HEK293T (cell line): ENCODE data around the gene CKMT2.

Experiments
- CTCF ChIA-PET: fragments of 350-600 bp; formaldehyde crosslinking; extraction: SDS; loops from one replicate; lab custom pipeline; 2021; ENCODE audit warnings: antibody characterized with exemption, inconsistent platforms; lab: Yijun Ruan, JAX
- POLR2A ChIA-PET: fragments of 350-600 bp; formaldehyde crosslinking; extraction: SDS; loops from one replicate; lab custom pipeline; 2020; ENCODE audit warnings: antibody characterized with exemption, inconsistent platforms; lab: Yijun Ruan, JAX
- DNase-seq: peaks from one replicate; pipeline ENCODE4 v3.0.0; 2012; ENCODE audit warnings: mixed read lengths; ENCODE audit errors: extremely low spot score
- ARNT ChIP-seq: fragments of 450-650 bp; IDR thresholded peaks from 2 replicates; pipeline ENCODE4 v1.6.1; 2017; ENCODE audit warnings: mild to moderate bottlenecking
- BHLHE40 ChIP-seq: fragments of 450-650 bp; IDR thresholded peaks from 2 replicates; pipeline ENCODE4 v1.6.1; 2016; ENCODE audit warnings: mild to moderate bottlenecking, moderate library complexity, borderline replicate concordance
- CTBP1 ChIP-seq: fragments of 450-650 bp; IDR thresholded peaks from 2 replicates; pipeline ENCODE4 v1.6.1; 2016; ENCODE audit warnings: borderline replicate concordance
- ELF4 ChIP-seq: fragments of 450-650 bp; IDR thresholded peaks from 2 replicates; pipeline ENCODE4 v1.6.1; 2017; ENCODE audit warnings: antibody characterized with exemption
- FOXA1 ChIP-seq: fragments of 450-650 bp; IDR thresholded peaks from 2 replicates; pipeline ENCODE4 v1.6.1; 2016; ENCODE audit warnings: mild to moderate bottlenecking
- FOXK2 ChIP-seq: fragments of 450-650 bp; IDR thresholded peaks from 2 replicates; pipeline ENCODE4 v1.6.1; 2016; ENCODE audit warnings: mild to moderate bottlenecking
- FOXM1 ChIP-seq: fragments of 450-650 bp; IDR thresholded peaks from 2 replicates; pipeline ENCODE4 v1.6.1; 2017; ENCODE audit warnings: mild to moderate bottlenecking, borderline replicate concordance
- HDGF ChIP-seq: fragments of 450-650 bp; IDR thresholded peaks from 2 replicates; pipeline ENCODE4 v1.6.1; 2017; ENCODE audit warnings: antibody characterized with exemption, borderline replicate concordance
- L3MBTL2 ChIP-seq: fragments of 450-650 bp; conservative IDR thresholded peaks from 2 replicates; pipeline ENCODE4 v1.6.1; 2016; ENCODE audit warnings: mild to moderate bottlenecking
- LEF1 ChIP-seq: fragments of 450-650 bp; IDR thresholded peaks from 2 replicates; pipeline ENCODE4 v1.6.1; 2017; ENCODE audit warnings: mild to moderate bottlenecking, borderline replicate concordance
- NFRKB ChIP-seq: fragments of 450-650 bp; IDR thresholded peaks from 2 replicates; pipeline ENCODE4 v1.6.1; 2016; ENCODE audit warnings: mild to moderate bottlenecking, moderate library complexity
- PKNOX1 ChIP-seq: fragments of 450-650 bp; IDR thresholded peaks from 2 replicates; pipeline ENCODE4 v1.6.1; 2016
- SP1 ChIP-seq: fragments of 450-650 bp; IDR thresholded peaks from 2 replicates; pipeline ENCODE4 v1.6.1; 2017
- SUZ12 ChIP-seq: fragments of 450-650 bp; IDR thresholded peaks from 2 replicates; pipeline ENCODE4 v1.6.1; 2016; ENCODE audit warnings: mild to moderate bottlenecking
- TARDBP ChIP-seq: fragments of 450-650 bp; IDR thresholded peaks from 2 replicates; pipeline ENCODE4 v1.6.1; 2016
- ZNF384 ChIP-seq: fragments of 450-650 bp; IDR thresholded peaks from 2 replicates; pipeline ENCODE4 v1.6.1; 2016

The CKMT2 gene

GRCh38 chr5:81242906-81243436 lies 9.8 kb downstream of the CKMT2 start:
- ChIA-PET CTCF (no interaction called here), POLR2A (interaction anchor here (1.0 kb wide), 1 partner anchor 57 kb away, joined by 3 read pairs; no protein-coding TSS in a partner anchor)
- DNase-seq, result no peak
- no peak for TF ChIP-seq BHLHE40
- no peak for TF ChIP-seq FOXK2
- no peak for TF ChIP-seq L3MBTL2
- TF ChIP-seq PKNOX1, result no peak
- TF ChIP-seq LEF1, result no peak
- TF ChIP-seq SP1, result no peak
- no peak for TF ChIP-seq ELF4
- TF ChIP-seq ARNT, result no peak
- TF ChIP-seq HDGF, result no peak
- no peak for TF ChIP-seq NFRKB
- no peak for TF ChIP-seq SUZ12
- TF ChIP-seq ZNF384, result no peak
- TF ChIP-seq FOXM1, result no peak

GRCh38 chr5:81244451-81244850 lies 11.3 kb downstream of the CKMT2 start:
- TF ChIP-seq ELF4 (no peak), BHLHE40 (no peak), ZNF384 (no peak), HDGF (no peak), TARDBP (no peak), LEF1 (no peak), FOXM1 (no peak), NFRKB (no peak), CTBP1 (no peak), PKNOX1 (no peak), FOXK2 (no peak), FOXA1 (no peak), ARNT (no peak), L3MBTL2 (no peak), SUZ12 (no peak)
- ChIA-PET POLR2A (no interaction called here), CTCF (no interaction called here)
- no peak for DNase-seq

GRCh38 chr5:81245871-81246235 lies 12.7 kb downstream of the CKMT2 start:
- no peak for DNase-seq
- ChIA-PET CTCF (no interaction called here), POLR2A (no interaction called here)
- TF ChIP-seq LEF1 (no peak), CTBP1 (no peak), L3MBTL2 (no peak), FOXK2 (no peak)

GRCh38 chr5:81246697-81247096 lies 13.6 kb downstream of the CKMT2 start:
- CTCF ChIA-PET, result no interaction called here
- DNase-seq, result no peak
- POLR2A ChIA-PET, result no interaction called here
- TF ChIP-seq FOXK2, result no peak
- no peak for TF ChIP-seq FOXA1
- TF ChIP-seq LEF1, result no peak
- TF ChIP-seq PKNOX1, result no peak
- no peak for TF ChIP-seq BHLHE40
- TF ChIP-seq NFRKB, result no peak
- TF ChIP-seq ARNT, result no peak
- no peak for TF ChIP-seq SP1
- no peak for TF ChIP-seq FOXM1
- no peak for TF ChIP-seq CTBP1
- TF ChIP-seq ZNF384, result no peak
- TF ChIP-seq HDGF, result no peak
- TF ChIP-seq TARDBP, result no peak

- TF ChIP-seq ARNT (no peak), HDGF (no peak), FOXA1 (no peak), NFRKB (no peak)
- CTCF ChIA-PET, result no interaction called here
- no peak for DNase-seq
- POLR2A ChIA-PET, result no interaction called here
These were observed 14.4 kb downstream of the CKMT2 start for GRCh38 chr5:81247441-81247972.

- ChIA-PET CTCF (no interaction called here), POLR2A (interaction anchor here (1.7 kb wide), 1 partner anchor 52 kb away, joined by 4 read pairs; the partner anchor contains the start of gene ZCCHC9)
- TF ChIP-seq SP1 (no peak), FOXA1 (no peak), PKNOX1 (no peak)
- DNase-seq, result no peak
These were observed 16.1 kb downstream of the CKMT2 start for GRCh38 chr5:81249240-81249639.
